ENCODE results near the gene SMYD4.

- TF ChIP-seq CTCF (conservative IDR thresholded peaks at IDR 0.05; ENCODE audit: low read depth, low read length) (no peak), EZH2 (IDR thresholded peaks at IDR 0.05; ENCODE audit: borderline replicate concordance, low read depth, low read length, poor library complexity, severe bottlenecking) (no peak)
Measured at GRCh38 chr17:1762901-1763898, 66.5 kb downstream of the SMYD4 start.
